Measurements from ENCODE around the gene IGSF8. TPM values are rescaled to one million over a fixed set of nuclear protein-coding genes. Genes with fewer than 3 reads are reported as not detected.
A peak's percentile ranks its signal among the peaks of the same experiment; 100 is the strongest.

IGSF8 gene
- total RNA-seq, 6 experiments from 2014 or later = 9.6 to 12.9 (median 11.2) TPM

GRCh38 chr1:160079448-160079847 lies 19.0 kb downstream of the IGSF8 start:
- no peak overlapping the region for H3K27ac Mint-ChIP-seq
- TF ChIP-seq CTCF (IDR thresholded peaks at IDR 0.05) = no peak
- peaks cover 53% of the 10 kb centered on the region for H3K27me3 Mint-ChIP-seq (ENCODE audit: insufficient read depth)
- H3K4me3 Mint-ChIP-seq = no peak overlapping the region
- DNase-seq = no peak
- no peaks in the 10 kb centered on the region for H3K9me3 Mint-ChIP-seq
- H3K36me3 Mint-ChIP-seq (ENCODE audit: low read depth) = no peaks in the 10 kb centered on the region
- peaks cover 8% of the 10 kb centered on the region for H3K4me1 Mint-ChIP-seq (ENCODE audit: low read depth)

GRCh38 chr1:160078512-160079195 lies 19.8 kb downstream of the IGSF8 start:
- TF ChIP-seq CTCF (IDR thresholded peaks at IDR 0.05) = peak; percentile 94
- peaks cover 8% of the 10 kb centered on the region for H3K4me1 Mint-ChIP-seq (ENCODE audit: low read depth)
- no peaks in the 10 kb centered on the region for H3K36me3 Mint-ChIP-seq (ENCODE audit: low read depth)
- peaks cover 57% of the 10 kb centered on the region for H3K27me3 Mint-ChIP-seq (ENCODE audit: insufficient read depth)
- DNase-seq = peak; percentile 10
- H3K4me3 Mint-ChIP-seq = no peak overlapping the region
- no peak overlapping the region for H3K27ac Mint-ChIP-seq
- no peaks in the 10 kb centered on the region for H3K9me3 Mint-ChIP-seq

GRCh38 chr1:160077486-160077885 lies 20.9 kb downstream of the IGSF8 start:
- Mint-ChIP-seq H3K9me3 (no peaks in the 10 kb centered on the region), H3K36me3 (ENCODE audit: low read depth) (no peaks in the 10 kb centered on the region), H3K27me3 (ENCODE audit: insufficient read depth) (peaks cover 59% of the 10 kb centered on the region), H3K4me3 (no peak overlapping the region), H3K4me1 (ENCODE audit: low read depth) (peaks cover 8% of the 10 kb centered on the region), H3K27ac (no peak overlapping the region)
- TF ChIP-seq CTCF (IDR thresholded peaks at IDR 0.05) = no peak
- no peak for DNase-seq

- Mint-ChIP-seq H3K27ac (no peak overlapping the region), H3K9me3 (no peaks in the 10 kb centered on the region), H3K4me1 (ENCODE audit: low read depth) (peaks cover 6% of the 10 kb centered on the region), H3K36me3 (ENCODE audit: low read depth) (no peaks in the 10 kb centered on the region), H3K4me3 (no peak overlapping the region), H3K27me3 (ENCODE audit: insufficient read depth) (peaks cover 57% of the 10 kb centered on the region)
- no peak for DNase-seq
- TF ChIP-seq CTCF (IDR thresholded peaks at IDR 0.05) = no peak
Measured at GRCh38 chr1:160076295-160076694, 22.1 kb downstream of the IGSF8 start.

- Mint-ChIP-seq H3K4me3 (no peak overlapping the region), H3K36me3 (ENCODE audit: low read depth) (no peaks in the 10 kb centered on the region), H3K27me3 (ENCODE audit: insufficient read depth) (peaks cover 53% of the 10 kb centered on the region), H3K9me3 (no peaks in the 10 kb centered on the region), H3K27ac (no peak overlapping the region), H3K4me1 (ENCODE audit: low read depth) (peaks cover 1% of the 10 kb centered on the region)
- DNase-seq = no peak
- no peak for TF ChIP-seq CTCF (IDR thresholded peaks at IDR 0.05)
Measured at GRCh38 chr1:160075836-160076235, 22.6 kb downstream of the IGSF8 start.
